H1 (cell line): Measurements from ENCODE around the gene RAPGEF6. TPM values are rescaled to one million over a fixed set of nuclear protein-coding genes. Genes with fewer than 3 reads are reported as not detected.

Experiments used
- CTCF ChIA-PET: fragments of 300-600 bp; sonication (Branson Sonifier 250); formaldehyde crosslinking; loops from one replicate; lab custom pipeline; 2021; ENCODE audit not compliant: partially characterized antibody; lab: Charles Lee
- POLR2A ChIA-PET: fragments of 300-600 bp; sonication (Branson Sonifier 250); formaldehyde crosslinking; loops from one replicate; lab custom pipeline; 2021; ENCODE audit warnings: inconsistent platforms; ENCODE audit not compliant: partially characterized antibody; lab: Charles Lee
- DNase-seq, 2 experiments: peaks; one replicate each; pipeline versions ENCODE4 v3.0.0 to v3.0.0-alpha.2; 2010 to 2022; ENCODE audit warnings: low spot score in 2 of 2, low read depth in 1 of 2, mixed read lengths in 1 of 2
- FAIRE-seq: peaks from 2 replicates; lab custom pipeline; 2011; peaks lifted over from hg19 to GRCh38; lab: Jason Lieb, UNC
- H2AFZ ChIP-seq: 2 replicates; pipeline ENCODE4 v1.8.1; 2012; ENCODE audit warnings: low read length, inconsistent platforms
- H2AK5ac ChIP-seq: 2 replicates; pipeline ENCODE4 v1.6.1; 2013; ENCODE audit warnings: low read depth, low read length
- H2BK120ac ChIP-seq: replicated peaks from 2 replicates; pipeline ENCODE3; 2013; ENCODE audit warnings: low read depth, low read length, inconsistent platforms
- H2BK12ac ChIP-seq: 2 replicates; pipeline ENCODE4 v1.6.1; 2013; ENCODE audit warnings: low read depth, low read length
- H2BK15ac ChIP-seq: 2 replicates; pipeline ENCODE4 v1.6.1; 2013; ENCODE audit warnings: low read length
- H2BK20ac ChIP-seq: 2 replicates; pipeline ENCODE4 v1.6.1; 2013; ENCODE audit warnings: low read length
- H2BK5ac ChIP-seq: 2 replicates; pipeline ENCODE4 v1.6.1; 2013; ENCODE audit warnings: low read depth, low read length
- H3K14ac ChIP-seq: 2 replicates; pipeline ENCODE4 v1.6.1; 2013; ENCODE audit warnings: inconsistent platforms; ENCODE audit not compliant: insufficient read length
- H3K18ac ChIP-seq: 2 replicates; pipeline ENCODE4 v1.6.1; 2013; ENCODE audit warnings: low read length; ENCODE audit errors: extremely low read depth
- H3K23ac ChIP-seq: 2 replicates; pipeline ENCODE4 v1.6.1; 2013; ENCODE audit warnings: inconsistent platforms; ENCODE audit not compliant: insufficient read length
- H3K23me2 ChIP-seq: 2 replicates; pipeline ENCODE4 v1.6.1; 2013; ENCODE audit warnings: low read depth, low read length
- H3K27ac ChIP-seq: 2 replicates; pipeline ENCODE4 v1.6.1; 2011; ENCODE audit warnings: low read depth, low read length, inconsistent platforms
- H3K27me3 ChIP-seq, 4 experiments: replicated peaks in 1 of 4; 1 replicate in 1 of 4; 2 replicates in 3 of 4; pipeline versions ENCODE4 v1.6.1 to v1.8.1; 2011 to 2013; ENCODE audit warnings: low read length in 3 of 4, mild to moderate bottlenecking in 3 of 4, inconsistent platforms in 2 of 4, mixed read lengths in 2 of 4, moderate library complexity in 1 of 4; ENCODE audit not compliant: control insufficient read depth in 3 of 4, insufficient read depth in 3 of 4; ENCODE audit errors: extremely low read depth in 1 of 4
- H3K36me3 ChIP-seq, 4 experiments: 2 replicates each; pipeline versions ENCODE4 v1.6.1 to v1.8.1; 2011 to 2013; ENCODE audit warnings: mild to moderate bottlenecking in 4 of 4, low read length in 3 of 4, moderate library complexity in 2 of 4, control low read depth in 1 of 4, inconsistent platforms in 1 of 4; ENCODE audit not compliant: insufficient read depth in 4 of 4, control insufficient read depth in 2 of 4
- H3K4ac ChIP-seq: replicated peaks from 2 replicates; pipeline ENCODE3; 2013; ENCODE audit warnings: low read length, low read depth, mixed read lengths, inconsistent platforms; ENCODE audit not compliant: insufficient read length
- H3K4me1 ChIP-seq, 4 experiments: replicated peaks in 1 of 4; 1 replicate in 1 of 4; 2 replicates in 3 of 4; pipeline versions ENCODE4 v1.6.1 to v1.8.1; 2011 to 2013; ENCODE audit warnings: low read length in 3 of 4, inconsistent platforms in 2 of 4, mixed read lengths in 1 of 4; ENCODE audit not compliant: insufficient read depth in 4 of 4, control insufficient read depth in 3 of 4
- H3K4me2 ChIP-seq, 2 experiments: 2 replicates each; pipeline versions ENCODE4 v1.6.1 to v1.8.1; 2011 to 2013; ENCODE audit warnings: low read depth in 2 of 2, low read length in 2 of 2, control low read depth in 1 of 2, inconsistent platforms in 1 of 2, mild to moderate bottlenecking in 1 of 2; ENCODE audit not compliant: insufficient read depth in 1 of 2
- H3K4me3 ChIP-seq, 4 experiments: fragments of 200-600, 300-600 bp in 1 of 4; sonication (generic), shearing (Covaris generic), sonication (Bioruptor Twin) in 1 of 4; 2 replicates each; pipeline versions ENCODE4 v1.5.1 to v1.8.1; 2011 to 2016; ENCODE audit warnings: low read length in 4 of 4, low read depth in 3 of 4, control low read depth in 2 of 4, inconsistent platforms in 2 of 4, mild to moderate bottlenecking in 2 of 4, mixed read lengths in 1 of 4, moderate library complexity in 1 of 4; ENCODE audit not compliant: insufficient read depth in 2 of 4; ENCODE audit errors: extremely low read depth in 1 of 4
- H3K56ac ChIP-seq: replicated peaks from 2 replicates; pipeline ENCODE3; 2013; ENCODE audit warnings: low read depth, mild to moderate bottlenecking, mixed read lengths, low read length, inconsistent platforms; ENCODE audit not compliant: insufficient read length
- H3K79me1 ChIP-seq: 2 replicates; pipeline ENCODE4 v1.6.1; 2013; ENCODE audit warnings: low read depth, low read length, control low read depth
- H3K79me2 ChIP-seq, 2 experiments: 2 replicates each; pipeline versions ENCODE4 v1.6.1 to v1.8.1; 2012 to 2013; ENCODE audit warnings: low read length in 2 of 2, mild to moderate bottlenecking in 2 of 2, inconsistent platforms in 1 of 2; ENCODE audit not compliant: insufficient read depth in 2 of 2, control insufficient read depth in 1 of 2
- H3K9ac ChIP-seq, 4 experiments: replicated peaks in 1 of 4; 1 replicate in 1 of 4; 2 replicates in 3 of 4; pipeline versions ENCODE4 v1.6.1 to v1.8.1; 2011 to 2013; ENCODE audit warnings: low read depth in 3 of 4, low read length in 3 of 4, control low read depth in 2 of 4, mild to moderate bottlenecking in 2 of 4, moderate library complexity in 2 of 4, inconsistent platforms in 1 of 4; ENCODE audit errors: extremely low read depth in 1 of 4
- H3K9me3 ChIP-seq, 2 experiments: 2 replicates each; pipeline versions ENCODE4 v1.6.1 to v1.8.1; 2012 to 2013; ENCODE audit warnings: mild to moderate bottlenecking in 2 of 2, moderate library complexity in 2 of 2, control low read depth in 1 of 2, inconsistent platforms in 1 of 2, low read depth in 1 of 2, low read length in 1 of 2, mixed read lengths in 1 of 2; ENCODE audit not compliant: insufficient read depth in 2 of 2
- H4K20me1 ChIP-seq, 2 experiments: replicated peaks in 1 of 2; 2 replicates each; pipeline versions ENCODE3 to v1.8.1; 2011 to 2013; ENCODE audit warnings: inconsistent platforms in 2 of 2, low read length in 2 of 2, mild to moderate bottlenecking in 1 of 2; ENCODE audit not compliant: insufficient read depth in 2 of 2, control insufficient read depth in 1 of 2
- H4K5ac ChIP-seq: 2 replicates; pipeline ENCODE4 v1.6.1; 2013; ENCODE audit warnings: low read length, low read depth, mixed read lengths, inconsistent platforms; ENCODE audit not compliant: insufficient read length
- H4K8ac ChIP-seq: 2 replicates; pipeline ENCODE4 v1.8.0; 2013; ENCODE audit warnings: mild to moderate bottlenecking, moderate library complexity, low read length, inconsistent platforms; ENCODE audit not compliant: insufficient read depth; ENCODE audit errors: extremely low read depth
- H4K91ac ChIP-seq: replicated peaks from 2 replicates; pipeline ENCODE3; 2013; ENCODE audit warnings: low read length, mixed read lengths, inconsistent platforms; ENCODE audit not compliant: insufficient read length
- BRCA1 ChIP-seq: IDR thresholded peaks from 2 replicates; pipeline ENCODE4 v1.6.1; 2012; ENCODE audit warnings: low read depth, low read length, improper control_type of control experiment
- CHD1 ChIP-seq: IDR thresholded peaks from 2 replicates; pipeline ENCODE4 v1.6.1; 2012; ENCODE audit warnings: low read depth, low read length, improper control_type of control experiment
- CTBP2 ChIP-seq: IDR thresholded peaks from 2 replicates; pipeline ENCODE4 v1.7.0; 2011; ENCODE audit warnings: borderline replicate concordance, mild to moderate bottlenecking, moderate library complexity, mixed read lengths, low read length; ENCODE audit not compliant: insufficient read depth, insufficient read length
- EGR1 ChIP-seq: IDR thresholded peaks from 2 replicates; pipeline ENCODE4 v1.6.1; 2011; ENCODE audit warnings: low read depth, low read length, borderline replicate concordance
- HDAC2 ChIP-seq, 2 experiments: fragments of 300-600 bp in 1 of 2; sonication (generic) in 1 of 2; IDR thresholded peaks; 2 replicates each; pipeline ENCODE4 v1.6.1; 2011 to 2012; ENCODE audit warnings: low read depth in 2 of 2, low read length in 2 of 2, mild to moderate bottlenecking in 2 of 2, moderate library complexity in 2 of 2, borderline replicate concordance in 1 of 2, inconsistent platforms in 1 of 2
- TAF7 ChIP-seq: optimal IDR thresholded peaks from 2 replicates; pipeline ENCODE3; 2011; ENCODE audit warnings: low read depth, mild to moderate bottlenecking, inconsistent platforms, low read length, moderate library complexity, borderline replicate concordance
- TEAD4 ChIP-seq: IDR thresholded peaks from 2 replicates; pipeline ENCODE4 v1.6.1; 2012; ENCODE audit warnings: low read depth, low read length, inconsistent platforms, mixed read lengths
- WGBS, 2 experiments: shearing (Covaris generic) in 1 of 2; methylation state at CpG; one replicate each; pipeline versions ENCODE4 v1.1.6 to v1.1.7; 2013 to 2015; ENCODE audit warnings: low lambda C conversion rate in 2 of 2, mixed read lengths in 2 of 2, inconsistent platforms in 1 of 2, low coverage in 1 of 2, missing lambda C conversion rate in 1 of 2; ENCODE audit not compliant: insufficient replicate concordance in 2 of 2, insufficient coverage in 1 of 2, insufficient read length in 1 of 2; ENCODE audit errors: extremely low coverage in 1 of 2, missing lambda C conversion rate in 1 of 2; 5-methylcytosine and 5-hydroxymethylcytosine counted together
- polyA plus RNA-seq, 7 experiments: library from polyadenylated mRNA; depleted of rRNA in 3 of 7; stranded (reverse) in 5 of 7; unstranded in 2 of 7; fragments of >200 nt in 5 of 7; fragments of 200-250 nt in 2 of 7; gene quantifications; 1 replicate in 5 of 7; 2 replicates in 1 of 7; 4 replicates in 1 of 7; pipeline versions ENCODE4 v1.2.1 to v1.2.3, GENCODE V29; 2011 to 2013; ENCODE audit warnings: missing spikeins in 2 of 7, mixed read lengths in 2 of 7
- total RNA-seq: library from RNA; stranded (reverse); fragmentation: NEBNext Ultra II Directional; extraction: Animal tissue kit (Norgen Biotek cat#: 25700); gene quantifications from 2 replicates; pipeline ENCODE4 v1.2.1, GENCODE V29; 2021

The RAPGEF6 gene
- total and polyA plus RNA-seq, 2 of the 8 experiments (the other 6 are each of a cell fraction or from before 2014, with no cell fraction given): 4.8 to 20.0 TPM

DNA sequence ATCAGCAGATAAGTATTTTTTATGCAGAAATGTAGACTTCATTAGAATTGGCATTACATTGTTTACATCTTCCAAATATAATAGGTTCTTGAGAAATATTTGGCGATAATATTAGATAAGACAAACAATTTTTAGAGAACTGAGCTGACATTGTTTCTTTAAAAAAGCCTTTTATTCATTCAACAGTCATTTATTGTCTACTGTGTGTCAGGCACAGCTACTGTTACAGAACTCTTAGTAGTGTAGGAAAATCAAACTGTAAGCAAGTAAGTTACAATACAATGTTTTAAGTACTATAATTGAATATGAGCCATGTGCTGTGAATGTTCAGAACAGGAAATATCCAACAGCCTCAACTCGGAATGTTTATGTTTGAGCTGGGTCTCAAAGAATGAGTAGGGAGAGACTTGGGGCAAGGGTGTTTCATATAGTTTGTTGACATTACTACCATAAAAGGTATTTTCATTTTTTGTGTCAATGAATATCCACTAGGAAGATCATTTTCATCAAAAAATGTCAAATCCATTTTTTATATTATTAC, 257.2 kb downstream of the RAPGEF6 start:
- FAIRE-seq: no peak
- 87% methylated on average over 2 of the region's 2 CpGs; no CpG with 5 or more reads in 1 of the 2 experiments for WGBS, 2 experiments
- Histone ChIP-seq H4K8ac (no peak overlapping the region), H2BK5ac (no peak overlapping the region), H4K91ac (no peak overlapping the region), H3K9ac (no peak overlapping the region), H2BK120ac (no peak overlapping the region), H2AFZ (no peak overlapping the region), H3K79me1 (no peaks in the 10 kb centered on the region; the same call in 1 of the 2 replicates), H4K5ac (no peak overlapping the region), H3K27me3 (no peaks in the 10 kb centered on the region), H3K18ac (no peak overlapping the region), H3K27ac (no peak overlapping the region), H3K23me2 (no peaks in the 10 kb centered on the region), H2AK5ac (no peak overlapping the region), H2BK15ac (no peak overlapping the region), H3K36me3 (no peaks in the 10 kb centered on the region), H3K9me3 (no peaks in the 10 kb centered on the region), H3K4me3 (no peak overlapping the region), H3K79me2 (0 out of 4 replicates have a peak, but pooled peaks cover 0 to 2% of the 10 kb centered on the region in 2 experiments), H3K4me1 (peaks cover 0 to 2% (median 0%) of the 10 kb centered on the region in 4 experiments; a peak in 1 of 7 replicates), H2BK12ac (no peak overlapping the region), H3K56ac (no peak overlapping the region), H2BK20ac (no peak overlapping the region), H3K4me2 (no peak overlapping the region), H3K4ac (no peak overlapping the region), H3K14ac (no peak overlapping the region), H4K20me1 (peaks cover 0 to 4% of the 10 kb centered on the region in 2 experiments), H3K23ac (no peak overlapping the region)
- DNase-seq: no peak
- ChIA-PET CTCF (interaction anchor here (0.6 to 2.2 kb wide), 5 partner anchors 11 to 214 kb away, joined by 3 to 5 read pairs (median 3); no protein-coding TSS in a partner anchor), POLR2A (interaction anchor here (1.1 to 1.5 kb wide), 3 partner anchors 11 to 115 kb away, joined by 3 read pairs; no protein-coding TSS in a partner anchor)
- TF ChIP-seq EGR1 (no peak), TAF7 (no peak), HDAC2 (IDR thresholded peaks at IDR 0.05; ENCODE audit: borderline replicate concordance in 1 of 2, low read depth in 2 of 2, low read length in 2 of 2) (no peak), BRCA1 (no peak), CTBP2 (no peak), TEAD4 (no peak), CHD1 (no peak)
